ENCODE results near the gene ST7L. TPM values are rescaled to one million over a fixed set of nuclear protein-coding genes. Genes with fewer than 3 reads are reported as not detected.
"Not testable (repeated sequence)": the region's sequence is repeated elsewhere in the genome, so short reads cannot be mapped to it uniquely, and the experiment has no call there.

ST7L gene
- total RNA-seq, 2 donors from 2014 or later, result 18.0 to 18.2 TPM

DNA sequence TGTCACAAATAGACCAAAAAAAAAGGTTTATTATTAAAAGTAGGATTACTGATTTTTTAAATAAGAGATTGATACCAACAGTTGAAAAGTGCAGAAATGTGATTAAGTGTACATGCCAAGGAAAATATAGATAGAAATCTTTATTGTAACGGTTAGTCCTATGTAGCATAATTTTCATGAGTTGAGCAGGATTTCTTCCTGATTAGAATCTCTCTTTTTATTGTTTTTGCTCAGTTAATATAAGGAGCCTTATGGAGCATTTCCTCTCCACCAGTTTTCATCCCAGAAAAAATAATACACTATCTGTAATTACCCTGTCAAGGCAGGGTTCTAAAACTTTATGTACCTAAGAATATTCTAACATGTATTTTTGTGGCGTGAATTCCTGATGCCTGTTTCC lies 24.1 kb upstream of the ST7L start:
- no peak overlapping the region for H3K9ac ChIP-seq (ENCODE audit: extremely low read depth, low read length, poor library complexity, severe bottlenecking)
- Mint-ChIP-seq H3K27ac (no peak overlapping the region), H3K4me1 (no peaks in the 10 kb centered on the region), H3K27me3 (ENCODE audit: insufficient read depth) (no peaks in the 10 kb centered on the region), H3K9me3 (peaks cover 2% of the 10 kb centered on the region), H3K36me3 (ENCODE audit: low read depth) (peaks cover 37% of the 10 kb centered on the region), H3K4me3 (no peak overlapping the region)
- TF ChIP-seq, protein P1, sequence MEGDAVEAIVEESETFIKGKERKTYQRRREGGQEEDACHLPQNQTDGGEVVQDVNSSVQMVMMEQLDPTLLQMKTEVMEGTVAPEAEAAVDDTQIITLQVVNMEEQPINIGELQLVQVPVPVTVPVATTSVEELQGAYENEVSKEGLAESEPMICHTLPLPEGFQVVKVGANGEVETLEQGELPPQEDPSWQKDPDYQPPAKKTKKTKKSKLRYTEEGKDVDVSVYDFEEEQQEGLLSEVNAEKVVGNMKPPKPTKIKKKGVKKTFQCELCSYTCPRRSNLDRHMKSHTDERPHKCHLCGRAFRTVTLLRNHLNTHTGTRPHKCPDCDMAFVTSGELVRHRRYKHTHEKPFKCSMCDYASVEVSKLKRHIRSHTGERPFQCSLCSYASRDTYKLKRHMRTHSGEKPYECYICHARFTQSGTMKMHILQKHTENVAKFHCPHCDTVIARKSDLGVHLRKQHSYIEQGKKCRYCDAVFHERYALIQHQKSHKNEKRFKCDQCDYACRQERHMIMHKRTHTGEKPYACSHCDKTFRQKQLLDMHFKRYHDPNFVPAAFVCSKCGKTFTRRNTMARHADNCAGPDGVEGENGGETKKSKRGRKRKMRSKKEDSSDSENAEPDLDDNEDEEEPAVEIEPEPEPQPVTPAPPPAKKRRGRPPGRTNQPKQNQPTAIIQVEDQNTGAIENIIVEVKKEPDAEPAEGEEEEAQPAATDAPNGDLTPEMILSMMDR (conservative IDR thresholded peaks at IDR 0.05), result no peak
- peaks cover 34% of the 10 kb centered on the region for H3K36me3 ChIP-seq (ENCODE audit: control insufficient read depth, insufficient read depth, low read length)
- no peaks in the 10 kb centered on the region for H3K4me1 ChIP-seq (ENCODE audit: control insufficient read depth, insufficient read depth, low read length)
- WGBS, 2 experiments (ENCODE audit: insufficient coverage in 1 of 2, insufficient read length in 1 of 2), result 98 to 100% methylated on average over 2 of the region's 2 CpGs
- H3K27me3 ChIP-seq (ENCODE audit: control insufficient read depth, insufficient read depth, low read length, poor library complexity, severe bottlenecking), result no peaks in the 10 kb centered on the region
- H3K9me3 ChIP-seq (ENCODE audit: control insufficient read depth, low read length), result peaks cover 16% of the 10 kb centered on the region
- DNase-seq, result no peak
- H3K4me3 ChIP-seq (ENCODE audit: low read length), result no peak overlapping the region
- no peak overlapping the region for H3K27ac ChIP-seq (ENCODE audit: low read depth, low read length)

DNA sequence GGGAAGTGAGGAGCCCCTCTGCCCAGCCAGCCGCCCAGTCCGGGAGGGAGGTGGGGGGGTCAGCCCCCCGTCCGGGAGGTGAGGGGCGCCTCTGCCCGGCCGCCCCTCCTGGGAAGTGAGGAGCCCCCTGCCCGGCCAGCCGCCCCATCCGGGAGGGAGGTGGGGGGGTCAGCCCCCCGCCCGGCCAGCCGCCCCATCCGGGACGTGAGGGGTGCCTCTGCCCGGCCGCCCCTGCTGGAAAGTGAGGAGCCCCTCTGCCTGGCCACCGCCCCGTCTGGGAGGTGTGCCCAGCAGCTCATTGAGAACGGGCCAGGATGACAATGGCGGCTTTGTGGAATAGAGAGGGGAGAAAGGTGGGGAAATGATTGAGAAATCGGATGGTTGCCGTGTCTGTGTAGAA lies 21.5 kb upstream of the ST7L start:
- not testable (repeated sequence) for H3K4me3 Mint-ChIP-seq; H3K9ac ChIP-seq (ENCODE audit: extremely low read depth, low read length, poor library complexity, severe bottlenecking); H3K27me3 ChIP-seq (ENCODE audit: control insufficient read depth, insufficient read depth, low read length, poor library complexity, severe bottlenecking); H3K27me3 Mint-ChIP-seq (ENCODE audit: insufficient read depth); H3K4me1 ChIP-seq (ENCODE audit: control insufficient read depth, insufficient read depth, low read length); H3K4me3 ChIP-seq (ENCODE audit: low read length); H3K9me3 Mint-ChIP-seq; H3K4me1 Mint-ChIP-seq; DNase-seq; H3K9me3 ChIP-seq (ENCODE audit: control insufficient read depth, low read length); H3K27ac ChIP-seq (ENCODE audit: low read depth, low read length); H3K27ac Mint-ChIP-seq
- WGBS, 2 experiments (ENCODE audit: insufficient coverage in 1 of 2, insufficient read length in 1 of 2), result 96 to 100% methylated on average over 1 to 23 of the region's 23 CpGs
- H3K36me3 Mint-ChIP-seq (ENCODE audit: low read depth), result peaks cover 26% of the 10 kb centered on the region
- peaks cover 23% of the 10 kb centered on the region for H3K36me3 ChIP-seq (ENCODE audit: control insufficient read depth, insufficient read depth, low read length)

DNA sequence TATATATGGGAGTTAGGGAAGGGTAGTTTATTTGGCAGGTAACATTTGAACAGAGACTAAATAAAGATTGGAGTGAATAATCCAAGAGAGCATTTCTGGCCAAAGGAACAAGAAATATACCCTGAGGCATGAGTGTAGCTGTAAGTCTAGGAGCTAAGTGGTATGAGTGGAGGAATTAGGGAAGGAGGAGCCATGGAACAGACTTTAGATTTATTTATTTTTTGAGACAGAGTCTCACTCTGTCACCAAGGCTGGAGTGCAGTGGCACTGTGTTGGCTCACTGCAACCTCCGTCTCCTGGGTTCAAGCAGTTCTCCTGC lies 19.1 kb upstream of the ST7L start:
- H3K36me3 ChIP-seq (ENCODE audit: control insufficient read depth, insufficient read depth, low read length), result peaks cover 17% of the 10 kb centered on the region
- TF ChIP-seq, protein P1 (conservative IDR thresholded peaks at IDR 0.05), result no peak
- no peaks in the 10 kb centered on the region for H3K27me3 Mint-ChIP-seq (ENCODE audit: insufficient read depth)
- WGBS, 2 experiments (ENCODE audit: insufficient coverage in 1 of 2, insufficient read length in 1 of 2), result 94 to 100% methylated on average over 1 of the region's 1 CpG
- peaks cover 15% of the 10 kb centered on the region for H3K36me3 Mint-ChIP-seq (ENCODE audit: low read depth)
- peaks cover 7% of the 10 kb centered on the region for H3K9me3 ChIP-seq (ENCODE audit: control insufficient read depth, low read length)
- peaks cover 2% of the 10 kb centered on the region for H3K9me3 Mint-ChIP-seq
- peaks cover 5% of the 10 kb centered on the region for H3K4me1 ChIP-seq (ENCODE audit: control insufficient read depth, insufficient read depth, low read length)
- no peak overlapping the region for H3K9ac ChIP-seq (ENCODE audit: extremely low read depth, low read length, poor library complexity, severe bottlenecking)
- peak overlapping the region; percentile 49 for H3K27ac Mint-ChIP-seq
- no peak overlapping the region for H3K4me3 Mint-ChIP-seq
- H3K4me1 Mint-ChIP-seq, result peaks cover 19% of the 10 kb centered on the region
- H3K27ac ChIP-seq (ENCODE audit: low read depth, low read length), result no peak overlapping the region
- no peaks in the 10 kb centered on the region for H3K27me3 ChIP-seq (ENCODE audit: control insufficient read depth, insufficient read depth, low read length, poor library complexity, severe bottlenecking)
- no peak overlapping the region for H3K4me3 ChIP-seq (ENCODE audit: low read length)
- no peak for DNase-seq
